Measurements from ENCODE around the gene RPS6KB1.
"Not testable (repeated sequence)": the region's sequence is repeated elsewhere in the genome, so short reads cannot be mapped to it uniquely, and the experiment has no call there.

Gene RPS6KB1

DNA sequence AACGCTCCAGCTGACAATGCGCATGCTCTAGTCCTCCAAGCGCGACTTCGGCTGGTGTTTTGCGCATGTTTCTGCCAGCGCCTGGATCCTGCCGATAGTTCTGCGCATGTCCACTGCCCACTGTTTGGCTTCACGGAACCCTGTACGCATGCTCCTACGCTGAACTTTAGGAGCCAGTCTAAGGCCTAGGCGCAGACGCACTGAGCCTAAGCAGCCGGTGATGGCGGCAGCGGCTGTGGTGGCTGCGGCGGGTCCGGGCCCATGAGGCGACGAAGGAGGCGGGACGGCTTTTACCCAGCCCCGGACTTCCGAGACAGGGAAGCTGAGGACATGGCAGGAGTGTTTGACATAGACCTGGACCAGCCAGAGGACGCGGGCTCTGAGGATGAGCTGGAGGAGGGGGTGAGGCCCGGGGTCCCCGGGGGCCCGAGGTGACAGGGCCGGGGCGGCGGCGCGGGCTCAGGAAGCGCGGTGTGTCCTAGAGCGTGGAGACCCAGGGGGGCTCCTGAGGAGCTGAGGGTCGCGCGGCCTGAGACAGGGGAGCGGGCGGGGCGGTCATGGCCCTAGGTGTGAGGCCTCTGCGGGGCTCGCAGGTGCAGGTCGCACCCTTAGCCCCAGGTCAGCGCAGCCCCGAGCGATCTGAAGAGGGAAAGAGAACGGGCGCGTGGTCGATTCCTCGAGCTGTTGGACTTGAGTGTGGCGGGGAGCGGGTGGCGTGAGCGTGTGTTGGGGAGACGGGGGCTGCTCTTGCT, at the start of gene RPS6KB1, which contains the start of gene TUBD1:
TSS of gene RPS6KB1 (plus strand) at position 198 of the 752 bp plus-strand sequence. CDS start at position 262, 64 bp downstream.
TSS of gene TUBD1 (minus strand) at position 20 of the 752 bp plus-strand sequence. CDS start 1,941 bp downstream, outside the sequence.
- Histone ChIP-seq H3K27me3 (ENCODE audit: control insufficient read depth in 1 of 2, insufficient read depth in 2 of 2, low read length in 2 of 2) (no peaks in the 10 kb centered on the region), H3K9me3 (ENCODE audit: low read length) (no peaks in the 10 kb centered on the region), H3K4me1 (ENCODE audit: insufficient read depth, low read length) (peaks cover 20% of the 10 kb centered on the region), H3K4me3 (ENCODE audit: low read depth in 1 of 2, low read length in 2 of 2) (peak within 1 kb of the TSS; percentile 77 to 92), H3K27ac (ENCODE audit: low read depth, low read length) (peak within 1 kb of the TSS; percentile 83), H3K9ac (ENCODE audit: low read length) (peak within 1 kb of the TSS; percentile 87), H3K36me3 (ENCODE audit: insufficient read depth, low read length) (peaks cover 4% of the 10 kb centered on the region)

DNA sequence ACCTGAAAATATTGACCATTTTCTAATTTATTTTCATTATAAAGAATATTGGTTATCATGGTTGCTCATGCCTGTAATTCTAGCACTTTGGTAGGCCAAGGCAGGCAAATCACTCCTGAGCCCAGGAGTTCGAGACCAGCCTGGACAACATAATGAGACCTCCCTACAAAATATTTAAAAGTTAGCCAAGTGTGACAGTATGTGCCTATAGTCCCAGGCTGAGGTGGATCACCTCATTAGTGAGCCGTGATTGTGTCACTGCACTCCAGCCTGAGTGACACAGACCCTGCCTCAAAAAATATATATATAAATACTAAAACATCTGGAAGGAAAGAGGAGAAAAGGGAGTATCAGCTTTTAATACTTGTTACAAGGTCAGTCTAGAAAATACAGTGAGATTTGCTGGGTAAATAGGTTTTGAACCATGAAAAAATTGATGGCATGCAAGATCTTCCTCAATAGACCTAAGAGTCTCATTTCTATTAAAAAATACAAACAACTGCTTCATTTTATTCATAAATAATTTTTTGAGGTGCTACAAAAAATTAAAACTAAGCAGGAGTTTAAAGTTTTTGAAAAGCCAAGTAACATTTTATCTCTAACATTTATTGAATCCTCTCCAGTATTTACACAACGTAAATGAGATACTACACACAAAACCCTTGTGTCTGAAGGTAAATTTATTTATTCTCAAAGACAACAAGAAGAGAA, 47.9 kb upstream of the RPS6KB1 start:
- H3K36me3 ChIP-seq (ENCODE audit: insufficient read depth, low read length), result peaks cover 10% of the 10 kb centered on the region
- H3K27ac ChIP-seq (ENCODE audit: low read depth, low read length), result peak overlapping the region; percentile 93
- H3K27me3 ChIP-seq (ENCODE audit: control insufficient read depth in 1 of 2, insufficient read depth in 2 of 2, low read length in 2 of 2), result no peaks in the 10 kb centered on the region
- no peak overlapping the region for H3K9ac ChIP-seq (ENCODE audit: low read length)
- no peak overlapping the region for H3K4me3 ChIP-seq (ENCODE audit: low read depth in 1 of 2, low read length in 2 of 2)
- H3K4me1 ChIP-seq (ENCODE audit: insufficient read depth, low read length), result peaks cover 42% of the 10 kb centered on the region
- no peaks in the 10 kb centered on the region for H3K9me3 ChIP-seq (ENCODE audit: low read length)

GRCh38 chr17:59845595-59846393, 47.1 kb upstream of the RPS6KB1 start:
- Histone ChIP-seq H3K27ac (ENCODE audit: low read depth, low read length) (peak overlapping the region; percentile 93), H3K4me3 (ENCODE audit: low read depth in 1 of 2, low read length in 2 of 2) (no peak overlapping the region), H3K27me3 (ENCODE audit: control insufficient read depth in 1 of 2, insufficient read depth in 2 of 2, low read length in 2 of 2) (no peaks in the 10 kb centered on the region), H3K4me1 (ENCODE audit: insufficient read depth, low read length) (peaks cover 46% of the 10 kb centered on the region), H3K9me3 (ENCODE audit: low read length) (no peaks in the 10 kb centered on the region), H3K36me3 (ENCODE audit: insufficient read depth, low read length) (peaks cover 4% of the 10 kb centered on the region), H3K9ac (ENCODE audit: low read length) (peak overlapping the region; percentile 3)

DNA sequence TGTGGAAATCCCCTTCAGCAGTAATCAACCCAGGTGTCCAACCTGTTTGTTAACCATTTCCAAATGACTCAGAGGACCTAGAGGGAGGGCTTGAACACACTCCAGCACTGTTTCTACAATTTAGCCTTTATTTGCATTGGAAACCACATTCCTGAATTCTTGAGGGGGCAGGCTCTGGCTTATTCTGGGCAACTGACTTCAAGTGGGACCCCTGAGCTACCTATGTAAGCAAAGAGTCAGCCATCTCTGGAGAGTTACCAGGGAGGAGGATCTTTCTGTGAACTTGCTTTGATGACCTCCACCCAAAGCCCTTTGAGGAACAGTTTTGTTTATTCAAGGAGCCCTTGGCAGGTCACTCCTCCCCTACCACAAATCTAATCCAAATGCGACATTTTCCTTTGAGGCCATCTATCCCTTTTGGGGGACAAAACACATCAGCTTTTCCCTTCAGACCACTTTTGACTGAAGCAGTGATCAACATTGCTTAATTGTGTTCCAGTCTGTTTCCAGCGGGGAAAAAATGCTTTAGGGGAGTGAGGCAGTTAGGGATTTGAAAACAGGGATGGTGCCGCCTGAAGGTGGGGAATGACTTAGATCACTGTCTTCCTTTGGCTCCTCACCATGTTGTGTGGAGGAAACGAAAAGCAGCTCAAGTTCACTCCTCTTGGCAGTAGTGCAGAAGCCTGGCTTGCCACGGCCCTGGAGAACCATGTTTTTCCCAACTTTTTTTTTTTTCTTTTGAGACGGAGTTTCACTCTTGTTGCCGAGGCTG, 46.3 kb upstream of the RPS6KB1 start:
- Histone ChIP-seq H3K9me3 (ENCODE audit: low read length) (no peaks in the 10 kb centered on the region), H3K27me3 (ENCODE audit: control insufficient read depth in 1 of 2, insufficient read depth in 2 of 2, low read length in 2 of 2) (no peaks in the 10 kb centered on the region), H3K36me3 (ENCODE audit: insufficient read depth, low read length) (no peaks in the 10 kb centered on the region), H3K4me1 (ENCODE audit: insufficient read depth, low read length) (peaks cover 54% of the 10 kb centered on the region), H3K27ac (ENCODE audit: low read depth, low read length) (peak overlapping the region; percentile 93), H3K4me3 (ENCODE audit: low read depth in 1 of 2, low read length in 2 of 2) (no peak overlapping the region), H3K9ac (ENCODE audit: low read length) (no peak overlapping the region)

- Histone ChIP-seq H3K27ac (ENCODE audit: low read depth, low read length) (no peak overlapping the region), H3K9me3 (ENCODE audit: low read length) (no peaks in the 10 kb centered on the region), H3K9ac (ENCODE audit: low read length) (no peak overlapping the region), H3K4me3 (ENCODE audit: low read depth in 1 of 2, low read length in 2 of 2) (no peak overlapping the region), H3K27me3 (ENCODE audit: control insufficient read depth in 1 of 2, insufficient read depth in 2 of 2, low read length in 2 of 2) (no peaks in the 10 kb centered on the region), H3K36me3 (ENCODE audit: insufficient read depth, low read length) (no peaks in the 10 kb centered on the region), H3K4me1 (ENCODE audit: insufficient read depth, low read length) (peaks cover 72% of the 10 kb centered on the region)
Measured at GRCh38 chr17:59848385-59848668, 44.6 kb upstream of the RPS6KB1 start.

- H3K27ac ChIP-seq (ENCODE audit: low read depth, low read length), result peak overlapping the region; percentile 3
- peaks cover 73% of the 10 kb centered on the region for H3K4me1 ChIP-seq (ENCODE audit: insufficient read depth, low read length)
- H3K27me3 ChIP-seq (ENCODE audit: control insufficient read depth in 1 of 2, insufficient read depth in 2 of 2, low read length in 2 of 2), result no peaks in the 10 kb centered on the region
- H3K4me3 ChIP-seq (ENCODE audit: low read depth in 1 of 2, low read length in 2 of 2), result no peak overlapping the region
- H3K36me3 ChIP-seq (ENCODE audit: insufficient read depth, low read length), result no peaks in the 10 kb centered on the region
- no peaks in the 10 kb centered on the region for H3K9me3 ChIP-seq (ENCODE audit: low read length)
- no peak overlapping the region for H3K9ac ChIP-seq (ENCODE audit: low read length)
Measured at GRCh38 chr17:59848778-59849177, 44.1 kb upstream of the RPS6KB1 start.

GRCh38 chr17:59850311-59850710, 42.6 kb upstream of the RPS6KB1 start:
- not testable (repeated sequence) for H3K9me3 ChIP-seq (ENCODE audit: low read length); H3K4me3 ChIP-seq (ENCODE audit: low read depth in 1 of 2, low read length in 2 of 2); H3K27me3 ChIP-seq (ENCODE audit: control insufficient read depth in 1 of 2, insufficient read depth in 2 of 2, low read length in 2 of 2); H3K36me3 ChIP-seq (ENCODE audit: insufficient read depth, low read length); H3K9ac ChIP-seq (ENCODE audit: low read length)
- peaks cover 64% of the 10 kb centered on the region for H3K4me1 ChIP-seq (ENCODE audit: insufficient read depth, low read length)
- peak overlapping the region; percentile 93 for H3K27ac ChIP-seq (ENCODE audit: low read depth, low read length)

DNA sequence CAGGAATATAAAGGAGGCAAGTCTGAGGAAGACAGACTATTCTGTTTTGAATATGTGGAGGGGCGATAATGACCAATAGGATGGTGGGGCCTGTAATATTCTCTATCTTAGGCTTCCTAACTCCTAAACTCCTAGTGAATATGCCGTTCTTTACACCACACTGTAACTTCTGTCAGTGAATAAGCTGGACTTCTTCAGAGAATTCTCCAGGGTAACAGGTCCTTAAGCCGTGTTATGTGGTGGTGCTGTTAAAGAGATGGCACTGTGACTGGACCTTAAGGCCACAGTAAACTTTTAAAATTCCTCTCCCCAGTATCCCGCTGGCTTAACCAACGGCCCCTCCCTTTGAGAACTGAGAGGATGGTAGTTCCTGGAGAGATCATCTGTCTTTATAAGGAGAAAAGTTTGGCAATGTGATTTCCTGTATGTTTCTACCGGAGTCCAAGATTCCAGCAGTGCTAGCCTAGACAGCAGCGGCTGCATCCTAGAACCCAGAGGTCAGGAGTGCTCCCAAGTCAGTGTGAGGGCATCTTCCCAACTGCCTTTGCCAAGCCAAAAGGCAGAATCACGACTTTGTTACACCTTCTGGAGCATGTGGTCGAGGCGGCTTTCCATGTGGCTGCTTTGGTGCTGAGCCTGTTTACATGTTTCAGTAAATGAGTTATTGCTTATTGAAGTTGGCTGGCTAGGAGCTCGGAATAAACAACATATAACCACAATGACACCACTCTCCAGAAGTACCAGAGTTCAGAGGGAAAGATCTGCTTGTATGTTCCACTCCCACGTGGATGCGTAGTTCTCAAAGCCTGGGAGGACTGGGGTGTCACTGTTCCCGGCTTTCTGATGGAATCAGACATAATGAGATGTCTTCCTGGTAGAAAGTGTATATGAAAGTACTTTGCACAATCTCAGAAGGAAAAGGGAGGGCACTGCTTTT, 41.2 kb upstream of the RPS6KB1 start:
- peaks cover 50% of the 10 kb centered on the region for H3K4me1 ChIP-seq (ENCODE audit: insufficient read depth, low read length)
- no peak overlapping the region for H3K9ac ChIP-seq (ENCODE audit: low read length)
- H3K27ac ChIP-seq (ENCODE audit: low read depth, low read length), result peak overlapping the region; percentile 93
- no peaks in the 10 kb centered on the region for H3K36me3 ChIP-seq (ENCODE audit: insufficient read depth, low read length)
- no peaks in the 10 kb centered on the region for H3K9me3 ChIP-seq (ENCODE audit: low read length)
- peak overlapping the region in 1 of 2 donors; percentile 13 for H3K4me3 ChIP-seq (ENCODE audit: low read depth in 1 of 2, low read length in 2 of 2)
- no peaks in the 10 kb centered on the region for H3K27me3 ChIP-seq (ENCODE audit: control insufficient read depth in 1 of 2, insufficient read depth in 2 of 2, low read length in 2 of 2)

DNA sequence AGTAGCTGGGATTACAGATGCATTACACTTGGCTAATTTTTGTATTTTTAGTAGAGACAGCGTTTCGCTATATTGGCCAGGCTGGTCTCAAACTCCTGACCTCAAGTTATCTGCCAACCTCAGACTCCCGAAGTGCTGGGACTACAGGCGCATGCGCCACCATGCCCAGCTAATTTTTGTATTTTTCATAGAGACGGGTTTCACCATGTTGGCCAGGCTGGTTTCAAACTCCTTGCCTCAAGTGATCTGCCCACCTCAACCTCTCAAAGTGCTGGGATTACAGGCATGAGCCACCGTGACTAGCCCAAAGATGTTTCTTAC, 40.1 kb upstream of the RPS6KB1 start:
- Histone ChIP-seq H3K27ac (ENCODE audit: low read depth, low read length) (peak overlapping the region; percentile 93), H3K4me1 (ENCODE audit: insufficient read depth, low read length) (peaks cover 39% of the 10 kb centered on the region)
- H3K36me3 ChIP-seq (ENCODE audit: insufficient read depth, low read length); H3K4me3 ChIP-seq (ENCODE audit: low read depth in 1 of 2, low read length in 2 of 2); H3K9me3 ChIP-seq (ENCODE audit: low read length); H3K9ac ChIP-seq (ENCODE audit: low read length); H3K27me3 ChIP-seq (ENCODE audit: control insufficient read depth in 1 of 2, insufficient read depth in 2 of 2, low read length in 2 of 2): not testable (repeated sequence)

DNA sequence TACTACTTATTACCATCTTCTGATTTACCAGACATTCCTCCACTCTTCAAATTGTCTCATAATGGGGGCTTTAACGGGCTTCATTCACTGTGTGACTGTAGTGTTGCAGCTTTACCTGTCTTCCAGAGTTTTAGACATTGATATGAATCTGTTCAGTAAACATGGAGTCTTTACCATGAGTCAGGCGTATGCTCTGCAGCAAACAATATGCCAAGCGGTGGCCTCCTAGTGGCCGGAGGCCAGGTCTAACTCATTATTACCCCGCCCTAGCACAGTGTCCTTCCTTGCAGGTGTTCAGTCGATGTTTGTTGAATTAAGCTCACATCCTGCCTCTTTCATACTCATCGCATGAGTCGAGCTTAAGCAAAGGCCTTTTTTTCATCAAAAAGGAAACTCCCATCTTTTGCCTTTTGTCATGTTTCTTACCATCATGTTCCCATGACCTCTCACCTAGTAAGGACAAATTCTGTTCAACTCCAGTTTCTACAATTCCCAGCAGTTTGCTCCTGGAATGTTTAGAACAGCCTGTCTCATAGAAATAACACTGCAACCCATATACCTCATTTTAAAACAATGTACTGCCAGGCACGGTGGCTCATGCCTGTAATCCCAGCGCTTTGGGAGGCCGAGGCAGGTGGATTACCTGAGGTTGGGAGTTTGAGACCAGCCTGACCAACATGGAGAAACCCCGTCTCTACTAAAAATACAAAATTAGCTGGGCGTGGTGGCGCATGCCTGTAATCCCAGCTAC, 39.6 kb upstream of the RPS6KB1 start:
- H3K9me3 ChIP-seq (ENCODE audit: low read length), result no peaks in the 10 kb centered on the region
- no peaks in the 10 kb centered on the region for H3K36me3 ChIP-seq (ENCODE audit: insufficient read depth, low read length)
- no peak overlapping the region for H3K4me3 ChIP-seq (ENCODE audit: low read depth in 1 of 2, low read length in 2 of 2)
- no peaks in the 10 kb centered on the region for H3K27me3 ChIP-seq (ENCODE audit: control insufficient read depth in 1 of 2, insufficient read depth in 2 of 2, low read length in 2 of 2)
- peak overlapping the region; percentile 93 for H3K27ac ChIP-seq (ENCODE audit: low read depth, low read length)
- no peak overlapping the region for H3K9ac ChIP-seq (ENCODE audit: low read length)
- peaks cover 39% of the 10 kb centered on the region for H3K4me1 ChIP-seq (ENCODE audit: insufficient read depth, low read length)

All from muscle layer of colon (tissue), 2 donors.